Adrenal gland (tissue), 12 donors: ENCODE results near the gene INS. TPM values are rescaled to one million over a fixed set of nuclear protein-coding genes. Genes with fewer than 3 reads are reported as not detected.
A peak's percentile ranks its signal among the peaks of the same experiment; 100 is the strongest.

ENCODE experiments used
- DNase-seq, 7 donors: peaks; one replicate each; pipeline ENCODE4 v3.0.0-alpha.2; 2019 to 2020
- H3K27ac ChIP-seq, 5 donors: fragments of 200-600 bp; sonication (generic) in 4 of 5; 1 replicate in 3 of 5; 2 replicates in 2 of 5; pipeline versions ENCODE4 v1.5.1 to v1.8.0; 2016 to 2020; ENCODE audit warnings: mild to moderate bottlenecking in 1 of 5
- H3K27me3 ChIP-seq: fragments of 200-600 bp; 2 replicates; pipeline ENCODE4 v1.8.0; 2021
- H3K36me3 ChIP-seq, 2 donors: fragments of 200-600 bp; replicated peaks in 1 of 2; 1 replicate in 1 of 2; 2 replicates in 1 of 2; pipeline versions ENCODE4 v1.5.1 to v1.8.0; 2018 to 2022
- H3K4me1 ChIP-seq, 2 donors: fragments of 200-600 bp; replicated peaks in 1 of 2; 1 replicate in 1 of 2; 2 replicates in 1 of 2; pipeline versions ENCODE4 v1.5.1 to v1.8.0; 2018 to 2021
- H3K4me3 ChIP-seq, 4 donors: fragments of 200-600 bp; sonication (generic) in 3 of 4; one replicate each; pipeline ENCODE4 v1.5.1; 2016 to 2018
- H3K9me3 ChIP-seq, 3 donors: fragments of 200-600 bp; sonication (generic) in 1 of 3; replicated peaks in 1 of 3; 1 replicate in 2 of 3; 2 replicates in 1 of 3; pipeline versions ENCODE4 v1.5.1 to v1.8.0; 2016 to 2021
- CTCF ChIP-seq, 6 experiments: fragments of 450-650 bp in 4 of 6; fragments of 200-600 bp in 2 of 6; sonication (generic) in 1 of 6; IDR thresholded peaks; 1 replicate in 5 of 6; 2 replicates in 1 of 6; pipeline versions ENCODE4 v1.5.1 to v1.8.0; 2016 to 2021; ENCODE audit warnings: antibody characterized with exemption in 6 of 6, mild to moderate bottlenecking in 2 of 6, moderate library complexity in 1 of 6
- POLR2A ChIP-seq, 2 donors: fragments of 450-650 bp; IDR thresholded peaks; one replicate each; pipeline ENCODE4 v1.6.1; 2017; ENCODE audit warnings: antibody characterized with exemption in 2 of 2, mild to moderate bottlenecking in 2 of 2, moderate library complexity in 1 of 2
- WGBS, 4 donors: extraction: QIAGEN DNeasy Blood & Tissue Kit in 2 of 4; methylation state at CpG; one replicate each; pipeline versions ENCODE4 v1.1.5 to v1.1.7; 2013 to 2017; 5-methylcytosine and 5-hydroxymethylcytosine counted together
- intact Hi-C, 2 donors: fragments of 100-400 bp; cut with DNase I; formaldehyde crosslinking; loops; one replicate each; pipeline versions ENCODE4 v1.14.1 to v1.15.0; 2022 to 2023
- polyA plus RNA-seq, 3 donors: library from polyadenylated mRNA; stranded (reverse); fragments of 200-250 nt in 2 of 3; fragments of 350-450 nt in 1 of 3; fragmentation: Illumina TruSeq in 1 of 3; extraction: RNeasy Lipid Tissue Mini Kit (QIAGEN cat#74804) in 1 of 3; gene quantifications; one replicate each; pipeline ENCODE4 v1.2.3, GENCODE V29; 2013 to 2014
- total RNA-seq, 9 donors: library from RNA; depleted of rRNA in 4 of 9; stranded (reverse); fragments of >200 nt in 4 of 9; fragments of 120-200 nt in 1 of 9; fragmentation: NEBNext Ultra II Directional in 1 of 9; extraction: Animal tissue kit (Norgen Biotek cat#: 25700) in 1 of 9; gene quantifications; one replicate each; pipeline versions ENCODE4 v1.1.0 to v1.2.4, GENCODE V29; 2013 to 2023
- donor health status: healthy with polysubstance abuse.
- donor health status: Bipolar disorder and iron deficiency.
- donor health status: DM: yes; HTN: yes; CAD: no.
- donor health status: DM: no; HTN: no; CAD: no.
- donor health status: DM: no; HTN: no; CAD: no.
- donor health status: DM: yes; HTN: yes; CAD: no.

INS gene
- total and polyA plus RNA-seq, 12 donors: 0.72 to 45.2 (median 6.5) TPM; not detected in 8

GRCh38 chr11:2159536-2160413, 1.2 kb downstream of the INS start:
- no peak for DNase-seq
- Histone ChIP-seq H3K4me1 (no peaks in the 10 kb centered on the region), H3K36me3 (no peaks in the 10 kb centered on the region), H3K27ac (no peak overlapping the region), H3K9me3 (no peaks in the 10 kb centered on the region), H3K27me3 (peaks cover 17% of the 10 kb centered on the region), H3K4me3 (no peak overlapping the region)
- no peak for TF ChIP-seq CTCF (IDR thresholded peaks at IDR 0.05)
- TF ChIP-seq POLR2A (IDR thresholded peaks at IDR 0.05): no peak
- 70 to 78% (median 76%) methylated on average over 8 to 36 of the region's 36 CpGs for WGBS, 4 donors
- intact Hi-C loops: loop anchor here in 1 of 2 donors (10.0 kb wide), 1 partner anchor 515 kb away; no protein-coding TSS in a partner anchor

- H3K27me3 ChIP-seq: peaks cover 17% of the 10 kb centered on the region
- H3K4me3 ChIP-seq: no peak overlapping the region
- no peak for TF ChIP-seq CTCF (IDR thresholded peaks at IDR 0.05)
- TF ChIP-seq POLR2A (IDR thresholded peaks at IDR 0.05): no peak
- H3K4me1 ChIP-seq: no peaks in the 10 kb centered on the region
- no peak for DNase-seq
- intact Hi-C loops: loop anchor here in 1 of 2 donors (10.0 kb wide), 1 partner anchor 514 kb away; no protein-coding TSS in a partner anchor
- H3K9me3 ChIP-seq: no peaks in the 10 kb centered on the region
- no peak overlapping the region for H3K27ac ChIP-seq
- 60 to 83% (median 82%) methylated on average over 1 to 10 of the region's 10 CpGs for WGBS, 4 donors
- no peaks in the 10 kb centered on the region for H3K36me3 ChIP-seq
Observed at GRCh38 chr11:2158966-2159365, 2.0 kb downstream of the INS start.

GRCh38 chr11:2158296-2158737, 2.7 kb downstream of the INS start:
- Histone ChIP-seq H3K36me3 (no peaks in the 10 kb centered on the region), H3K27ac (peak overlapping the region in 1 of 5 donors; percentile 5), H3K4me1 (no peaks in the 10 kb centered on the region), H3K27me3 (peaks cover 17% of the 10 kb centered on the region), H3K9me3 (no peaks in the 10 kb centered on the region), H3K4me3 (no peak overlapping the region)
- no peak for DNase-seq
- TF ChIP-seq CTCF (IDR thresholded peaks at IDR 0.05) (no peak), POLR2A (IDR thresholded peaks at IDR 0.05) (no peak)
- 66% methylated on average over 13 of the region's 13 CpGs; no CpG with 5 or more reads in 2 of the 4 donors for WGBS, 4 donors
- intact Hi-C loops: loop anchor here in 1 of 2 donors (10.0 kb wide), 1 partner anchor 514 kb away; no protein-coding TSS in a partner anchor

GRCh38 chr11:2157294-2158040, 3.5 kb downstream of the INS start:
- intact Hi-C loops: loop anchor here in 1 of 2 donors (10.0 kb wide), 1 partner anchor 513 kb away; no protein-coding TSS in a partner anchor
- Histone ChIP-seq H3K36me3 (no peaks in the 10 kb centered on the region), H3K27me3 (peaks cover 13% of the 10 kb centered on the region), H3K27ac (no peak overlapping the region), H3K4me3 (no peak overlapping the region), H3K9me3 (no peaks in the 10 kb centered on the region), H3K4me1 (no peaks in the 10 kb centered on the region)
- WGBS, 4 donors: 68 to 75% (median 70%) methylated on average over 11 to 18 of the region's 18 CpGs
- no peak for DNase-seq
- TF ChIP-seq POLR2A (IDR thresholded peaks at IDR 0.05) (no peak), CTCF (IDR thresholded peaks at IDR 0.05) (no peak)
